Renal cortex interstitium (tissue), 11 donors: ENCODE results near the gene ENO1. TPM values are rescaled to one million over a fixed set of nuclear protein-coding genes. Genes with fewer than 3 reads are reported as not detected.
A peak's percentile ranks its signal among the peaks of the same experiment; 100 is the strongest.
"Not testable (repeated sequence)": the region's sequence is repeated elsewhere in the genome, so short reads cannot be mapped to it uniquely, and the experiment has no call there.

Source experiments
- DNase-seq, 11 donors: peaks; one replicate each; pipeline ENCODE4 v3.0.0-alpha.2; 2013; ENCODE audit warnings: low read depth in 9 of 11, low spot score in 4 of 11; ENCODE audit errors: extremely low read depth in 1 of 11
- polyA plus RNA-seq, 3 donors: library from polyadenylated mRNA; unstranded; fragments of 120-200 nt; gene quantifications; one replicate each; pipeline ENCODE4 v1.2.1, GENCODE V29; 2013; ENCODE audit not compliant: insufficient read length in 3 of 3

Gene ENO1
- polyA plus RNA-seq, 3 donors = 887 to 994 (median 909) TPM

DNA sequence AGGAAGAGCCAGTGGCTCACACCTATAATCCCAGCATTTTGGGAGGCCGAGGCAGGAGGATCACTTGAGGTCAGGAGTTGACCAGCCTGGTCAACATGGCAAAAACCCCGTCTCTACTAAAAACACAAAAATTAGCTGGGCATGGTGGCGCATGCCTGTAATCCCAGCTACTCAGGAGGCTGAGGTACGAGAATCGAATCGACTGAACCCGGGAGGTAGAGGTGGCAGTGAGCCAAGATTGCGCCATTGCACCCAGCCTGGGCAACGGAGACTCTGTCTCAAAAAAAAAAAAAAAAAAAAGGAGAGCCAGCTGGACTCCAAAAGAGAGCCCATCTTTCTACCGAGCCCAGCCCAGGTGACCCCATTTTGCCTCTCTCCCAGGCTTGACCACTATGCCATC is 47.8 kb downstream of the ENO1 start:
- DNase-seq = not testable (repeated sequence)

DNA sequence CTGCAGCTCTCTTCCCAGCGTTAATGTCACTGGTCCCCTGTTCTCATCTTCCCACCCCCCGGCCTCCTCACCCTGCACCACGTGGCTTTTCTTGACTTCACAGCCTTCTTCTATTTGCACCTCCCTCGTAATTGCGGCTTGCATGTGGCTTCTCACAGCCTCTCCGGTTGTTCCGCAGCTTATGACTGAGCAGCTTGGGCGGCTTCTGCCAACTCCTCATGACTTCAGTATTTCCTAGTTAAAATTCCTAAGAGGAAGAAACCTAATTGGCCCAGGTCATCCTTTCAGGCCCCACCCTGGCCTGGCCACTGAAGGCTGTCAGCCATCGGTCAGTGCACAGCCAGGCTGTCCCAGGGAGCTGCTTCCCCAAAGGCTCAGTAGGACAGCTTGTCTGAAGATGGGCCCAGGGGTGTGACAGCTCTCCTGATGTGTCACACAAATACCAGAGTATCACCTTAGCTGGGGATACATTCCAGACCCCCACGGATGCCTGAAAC is 52.5 kb downstream of the ENO1 start:
- DNase-seq = no peak

DNA sequence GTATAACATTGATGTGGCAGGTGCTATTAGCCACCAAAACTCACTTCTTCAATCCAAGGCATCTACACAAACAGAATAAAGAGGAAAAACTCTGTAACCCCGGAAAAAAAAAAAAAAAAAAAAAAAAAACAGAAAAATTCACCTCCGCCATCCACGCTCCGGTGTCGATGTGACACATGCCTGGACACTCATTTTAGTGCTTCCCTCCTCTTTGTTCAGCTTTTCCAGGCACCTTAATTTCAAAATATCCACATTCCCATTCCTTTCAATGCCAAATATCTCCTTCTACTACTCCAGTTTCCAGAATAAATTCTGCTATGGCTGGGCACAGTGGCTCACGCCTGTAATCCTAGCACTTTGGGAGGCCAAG is 55.2 kb downstream of the ENO1 start:
- no peak for DNase-seq

DNA sequence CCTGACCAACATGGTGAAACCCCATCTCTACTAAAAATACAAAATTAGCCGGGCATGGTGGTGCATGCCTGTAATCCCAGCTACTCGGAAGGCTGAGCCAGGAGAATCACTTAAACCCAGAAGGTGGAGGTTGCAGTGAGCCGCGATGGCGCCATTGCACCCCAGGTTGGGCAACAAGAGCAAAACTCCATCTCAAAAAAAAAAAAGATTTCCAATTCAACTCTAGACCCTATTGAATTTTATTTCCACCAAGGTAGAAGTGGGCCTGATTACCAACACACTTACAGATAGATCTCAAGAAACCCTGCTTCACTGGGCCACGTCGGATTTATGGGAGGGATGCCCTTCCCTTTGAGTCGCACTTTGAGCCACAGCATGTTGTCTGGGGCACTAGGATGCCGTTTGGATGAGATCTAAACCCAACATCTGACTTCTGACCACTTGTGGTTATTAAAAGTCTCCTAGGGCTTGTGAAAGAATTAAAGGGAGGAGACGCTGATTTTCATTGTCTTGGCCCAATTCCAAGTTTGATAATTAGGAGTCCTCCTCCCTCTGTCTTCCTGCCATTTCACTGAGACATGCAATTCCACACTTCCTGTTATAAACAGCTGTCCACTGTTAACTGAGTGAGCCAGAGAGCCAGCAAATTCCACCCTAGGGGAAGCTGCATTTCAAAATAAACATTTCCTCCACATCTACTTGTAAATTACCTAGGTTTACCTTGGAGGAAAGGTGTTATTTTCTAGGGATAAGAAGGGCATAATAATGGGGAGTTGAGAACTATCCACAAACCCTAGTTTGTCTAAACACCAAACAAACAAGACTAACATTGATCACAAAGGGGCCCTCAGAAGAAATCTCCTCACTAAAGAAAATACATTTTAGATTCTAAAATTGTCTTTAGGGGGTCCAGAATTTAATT is 55.9 kb downstream of the ENO1 start:
- peak in 8 of 11 donors; percentile 69 to 89 (median 74) for DNase-seq

DNA sequence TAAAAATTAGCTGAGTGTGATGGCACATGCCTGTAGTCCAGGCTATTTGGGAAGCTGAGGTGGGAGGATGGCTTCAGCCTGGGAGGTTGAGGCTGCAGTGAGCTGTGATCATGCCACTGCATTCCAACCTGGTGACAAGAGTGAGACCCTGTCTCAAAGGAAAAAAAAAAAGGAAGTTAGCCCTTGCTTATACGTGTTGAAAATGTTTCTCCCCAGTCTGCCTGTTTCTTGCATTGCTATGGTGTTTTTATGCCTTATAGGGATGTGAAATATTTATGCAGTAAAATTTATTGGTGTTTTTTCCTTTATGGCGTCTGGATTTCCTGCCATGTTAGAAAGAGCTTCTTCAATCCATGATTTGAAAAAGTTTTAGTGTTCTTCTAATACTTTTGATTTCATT is 57.4 kb downstream of the ENO1 start:
- no peak for DNase-seq

DNA sequence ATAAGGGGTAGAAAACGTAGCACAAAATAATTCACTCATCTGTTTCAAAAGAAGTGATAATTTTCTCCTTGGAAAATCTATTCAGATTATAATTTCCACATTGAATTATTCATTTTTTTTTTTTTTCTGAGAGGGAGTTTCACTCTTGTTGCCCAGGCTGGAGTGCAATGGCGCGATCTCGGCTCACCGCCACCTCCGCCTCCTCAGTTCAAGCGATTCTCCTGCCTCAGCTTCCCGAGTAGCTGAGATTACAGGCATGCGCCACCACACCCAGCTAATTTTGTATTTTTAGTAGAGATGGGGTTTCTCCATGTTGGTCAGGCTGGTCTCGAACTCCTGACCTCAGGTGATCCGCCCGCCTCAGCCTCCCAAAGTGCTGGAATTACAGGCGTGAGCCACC is 59.7 kb downstream of the ENO1 start:
- not testable (repeated sequence) for DNase-seq

DNA sequence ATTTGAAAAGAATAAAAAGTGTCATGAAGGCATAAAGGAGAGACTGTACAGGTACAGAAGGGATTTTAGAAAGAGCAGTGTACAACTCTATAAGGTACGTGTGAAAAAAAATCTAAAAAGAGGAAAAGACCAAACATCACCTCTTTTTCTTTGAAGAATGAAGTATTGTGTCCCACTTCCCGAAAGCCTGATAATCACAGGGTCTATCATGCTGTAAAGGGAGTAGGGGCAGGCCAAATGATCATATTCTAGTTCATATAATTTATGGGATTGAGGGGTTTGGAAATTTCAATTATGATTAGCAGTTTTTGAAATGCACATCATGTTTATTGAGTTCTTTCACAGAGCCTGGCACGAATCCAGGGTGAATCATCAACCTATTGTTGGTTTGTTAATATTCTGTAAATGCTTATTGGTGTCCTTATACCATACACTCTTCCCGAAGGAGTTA is 60.1 kb downstream of the ENO1 start:
- no peak for DNase-seq

DNA sequence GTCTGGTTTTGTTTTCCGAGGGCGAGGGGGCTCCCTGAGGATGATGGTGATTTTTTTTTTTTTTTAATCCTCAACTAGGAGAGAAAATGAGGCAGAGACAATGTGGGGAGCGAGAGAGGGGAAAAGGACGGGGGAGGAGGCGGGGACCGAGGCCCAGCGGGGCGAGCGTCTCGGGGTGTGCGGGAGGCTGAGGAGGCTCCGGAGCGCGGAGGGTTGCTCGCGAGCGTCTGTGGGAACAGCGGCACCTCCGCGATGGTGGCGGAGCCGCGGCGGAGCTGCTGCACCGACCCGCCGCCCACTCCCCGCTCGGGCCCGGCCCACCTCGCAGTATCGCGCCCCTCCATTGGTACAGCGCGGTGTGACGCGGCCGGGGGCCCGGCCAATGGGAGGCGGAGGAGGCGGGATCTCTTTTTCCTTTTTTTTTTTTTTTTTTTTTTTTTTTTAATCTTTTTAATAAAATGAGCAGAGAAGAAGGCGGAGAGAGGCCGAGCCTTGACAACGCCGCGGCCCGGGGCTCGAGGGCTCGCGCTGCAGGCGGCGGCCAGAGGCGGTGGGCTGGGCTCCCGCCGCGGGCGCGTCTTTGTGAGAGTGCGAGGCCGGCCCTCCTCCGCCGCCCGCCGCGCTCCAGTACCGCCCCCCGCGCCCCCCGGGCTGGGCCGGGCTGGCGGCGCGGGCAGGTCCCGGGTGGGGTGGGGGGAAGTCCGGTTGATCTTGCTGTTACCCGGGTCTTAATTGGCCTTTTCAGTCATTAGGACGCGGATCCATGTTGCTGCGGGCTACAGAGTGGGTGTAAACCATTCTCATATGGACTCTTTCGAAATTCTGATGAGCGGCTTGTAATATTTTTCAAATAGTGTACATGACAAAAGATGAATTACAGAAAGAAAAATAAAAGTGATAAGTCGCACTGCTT is 60.8 kb downstream of the ENO1 start, which contains the start of gene RERE:
Gene RERE (minus strand): TSS at position 229 of the 913 bp plus-strand sequence.
- DNase-seq = peak; percentile 81 to 94 (median 91)

DNA sequence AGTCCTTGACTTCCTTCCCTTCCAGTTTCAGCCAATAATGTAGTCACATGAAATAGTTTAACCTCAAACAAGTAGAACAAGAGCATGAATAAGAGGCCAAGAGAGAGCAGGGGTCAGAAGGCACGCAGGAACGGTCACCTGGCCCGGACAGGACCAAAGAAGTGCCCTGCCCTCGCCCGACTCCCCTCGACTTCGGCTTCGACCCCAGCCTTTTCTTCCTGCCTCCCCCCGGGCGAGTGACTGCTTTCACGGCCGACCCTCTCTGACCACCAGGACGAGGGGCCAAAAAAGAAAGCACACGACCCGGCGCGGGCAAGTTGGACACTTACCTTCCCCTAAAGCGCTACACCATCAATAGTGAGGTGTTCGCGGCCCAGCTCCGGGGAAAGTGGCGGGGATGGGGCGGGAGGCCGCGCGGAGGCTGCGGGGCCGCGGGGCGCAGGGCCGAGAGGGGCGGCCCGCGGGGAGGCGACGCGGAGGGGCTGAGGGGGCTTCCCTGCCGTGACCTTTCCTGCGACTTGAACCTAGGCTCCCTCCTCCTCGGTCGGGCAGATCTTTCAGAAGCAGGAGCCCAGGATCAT is 61.6 kb downstream of the ENO1 start:
- DNase-seq = no peak

DNA sequence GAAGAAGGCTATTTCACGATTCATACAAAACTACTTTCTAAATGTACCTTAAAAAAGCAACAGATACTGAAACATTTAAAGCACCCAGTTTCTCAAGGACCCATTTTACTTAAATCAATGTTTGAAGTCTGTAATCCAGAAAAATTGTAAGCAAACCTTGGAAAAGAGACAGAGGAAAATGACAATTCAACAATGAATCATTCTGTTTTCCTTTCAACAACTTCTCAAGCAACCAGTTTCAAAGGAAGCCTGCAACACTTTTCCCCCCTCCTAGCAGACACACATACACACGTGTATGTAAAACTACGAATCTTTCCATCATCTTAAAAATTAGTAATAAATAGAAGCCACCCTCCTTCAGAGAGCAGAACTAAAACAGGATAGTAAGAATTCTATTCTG is 62.2 kb downstream of the ENO1 start:
- no peak for DNase-seq

DNA sequence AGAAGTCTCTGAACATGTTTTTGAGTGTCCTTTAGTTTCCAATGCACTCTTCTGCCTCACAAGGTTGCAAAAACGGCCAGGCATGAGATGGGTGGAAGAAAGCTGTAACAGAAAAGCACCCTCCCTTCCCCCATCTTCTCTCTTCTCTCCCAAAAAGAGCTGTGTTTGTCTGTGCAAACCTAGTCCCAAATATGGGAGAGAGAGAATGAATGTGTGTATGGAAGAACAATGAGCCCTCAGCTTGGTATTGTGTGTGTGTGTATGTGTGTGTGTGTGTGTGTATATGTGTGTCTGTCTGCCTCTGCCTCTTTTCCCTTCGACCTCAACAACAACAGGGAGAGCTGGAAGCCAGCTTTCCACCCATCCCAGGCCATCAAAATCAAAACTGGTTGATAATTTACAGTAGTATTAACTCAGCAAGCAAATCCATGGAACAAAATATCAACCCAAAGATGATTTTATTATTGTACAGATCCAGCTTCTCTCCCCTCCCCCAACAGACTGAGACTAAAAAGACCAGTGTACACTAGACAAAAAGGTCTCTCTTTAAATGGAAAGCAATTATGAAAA is 62.8 kb downstream of the ENO1 start:
- DNase-seq = no peak

DNA sequence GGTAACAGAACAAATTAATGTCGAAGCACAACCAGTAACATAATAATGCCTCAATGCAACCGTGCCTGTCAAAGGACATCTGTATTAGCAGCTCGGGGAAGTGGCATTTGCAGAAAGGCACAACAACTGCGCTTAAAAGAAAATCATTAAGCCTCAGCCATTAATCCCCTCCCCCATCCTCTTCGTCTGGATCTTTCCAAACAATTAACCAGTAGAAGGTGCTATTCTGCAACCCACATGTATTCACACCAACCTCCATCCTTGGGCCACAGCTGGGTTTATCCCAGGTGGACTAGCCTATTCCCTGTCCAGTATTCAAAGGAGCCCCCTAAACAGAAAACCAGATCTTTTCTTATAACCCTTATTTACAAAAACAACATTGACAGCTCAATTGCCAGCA is 63.6 kb downstream of the ENO1 start:
- DNase-seq = no peak

DNA sequence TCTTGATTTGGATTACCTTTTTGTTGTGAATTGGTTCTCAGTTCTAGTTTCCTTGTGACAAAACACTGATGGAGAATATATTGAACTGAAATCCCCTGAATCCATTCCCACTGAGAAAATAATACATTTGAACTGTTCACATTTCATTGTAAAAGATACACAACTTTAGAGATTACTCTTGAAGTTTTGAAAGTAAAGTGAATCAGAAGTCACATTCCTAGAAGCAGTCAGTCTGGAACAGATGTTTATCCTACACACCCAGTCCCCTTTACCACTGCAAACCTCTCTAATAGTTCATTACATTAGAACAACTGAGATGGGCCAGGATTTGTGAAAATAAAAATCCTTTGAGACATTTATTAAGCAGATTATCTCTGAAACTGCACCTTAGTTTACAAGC is 64.5 kb downstream of the ENO1 start:
- no peak for DNase-seq

DNA sequence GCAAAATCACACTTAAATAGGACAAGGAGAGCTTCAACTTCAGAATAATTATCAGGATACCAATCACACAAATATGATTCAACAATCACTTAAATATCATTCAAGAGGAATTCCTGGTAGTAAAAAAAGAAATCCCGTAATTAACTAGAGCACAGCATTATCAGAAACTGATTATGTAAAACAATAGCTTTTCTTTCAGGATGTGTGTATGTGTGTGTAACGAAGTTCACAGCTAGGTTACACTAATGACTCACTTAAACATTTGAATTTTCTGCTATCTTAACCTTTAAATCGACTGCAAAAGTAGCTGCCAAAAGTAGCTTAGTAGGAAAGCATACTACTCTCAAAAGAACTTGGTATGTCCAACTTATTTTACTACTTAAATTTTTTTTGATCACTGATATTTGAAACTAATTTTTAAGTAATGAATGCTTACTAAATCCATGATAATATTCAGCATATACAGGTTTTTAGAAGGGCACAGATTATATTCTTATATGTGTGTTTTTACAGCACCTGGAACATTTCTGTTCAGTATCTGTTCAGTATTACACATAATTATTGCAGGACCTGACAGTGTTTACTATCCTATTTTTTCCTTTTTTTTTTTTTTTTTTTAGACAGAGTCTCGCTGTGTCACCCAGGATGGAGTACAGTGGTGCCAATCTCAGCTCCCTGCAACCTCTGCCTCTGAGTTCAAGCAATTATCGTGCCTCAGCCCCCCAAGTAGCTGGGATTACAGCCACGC is 65.3 kb downstream of the ENO1 start:
- no peak for DNase-seq

DNA sequence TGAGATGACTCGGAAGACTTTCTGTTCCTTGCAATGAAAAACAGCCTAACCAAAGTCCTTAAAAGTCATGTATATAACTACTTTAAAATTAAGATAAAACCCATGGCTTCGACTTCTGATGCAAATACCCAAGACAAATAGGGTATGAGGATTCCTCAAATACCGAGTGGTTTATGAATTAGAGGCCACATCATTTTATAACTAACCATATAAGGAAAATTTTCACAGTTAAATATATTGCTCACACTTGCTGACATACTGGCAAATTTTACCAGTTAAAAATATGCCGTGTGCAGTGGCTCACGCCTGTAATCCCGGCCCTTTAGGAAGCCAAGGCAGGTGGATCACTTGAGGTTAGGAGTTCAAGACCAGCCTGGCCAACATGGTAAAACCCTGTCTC is 66.4 kb downstream of the ENO1 start:
- no peak for DNase-seq
